Measurements from ENCODE around the gene APOOL.

APOOL gene

GRCh38 chrX:85113746-85114145 is 110.1 kb downstream of the APOOL start:
- TF ChIP-seq EZH2 (IDR thresholded peaks at IDR 0.05; ENCODE audit: borderline replicate concordance, low read length) (no peak), CTCF (IDR thresholded peaks at IDR 0.05; ENCODE audit: low read length) (no peak)
- no peak overlapping the region for H3K9ac ChIP-seq (ENCODE audit: low read length)
- H3K27me3 ChIP-seq (ENCODE audit: insufficient read depth, low read length): no peaks in the 10 kb centered on the region
- no peaks in the 10 kb centered on the region for H3K36me3 ChIP-seq (ENCODE audit: insufficient read depth, low read length)
- no peak overlapping the region for H3K4me2 ChIP-seq (ENCODE audit: low read length)
- no peak overlapping the region for H3K4me3 ChIP-seq (ENCODE audit: low read depth, low read length, poor library complexity, severe bottlenecking)
- no peaks in the 10 kb centered on the region for H3K9me3 ChIP-seq (ENCODE audit: low read length)
- no peaks in the 10 kb centered on the region for H3K9me2 ChIP-seq (ENCODE audit: low read depth, low read length)
- H2AFZ ChIP-seq (ENCODE audit: low read length): no peak overlapping the region
- H3K4me1 ChIP-seq (ENCODE audit: insufficient read depth, low read length, severe bottlenecking): peaks cover 12% of the 10 kb centered on the region
- no peak overlapping the region for H3K27ac ChIP-seq (ENCODE audit: low read depth, low read length, poor library complexity, severe bottlenecking)
- no peaks in the 10 kb centered on the region for H3K79me2 ChIP-seq (ENCODE audit: insufficient read depth, low read length)
- no peaks in the 10 kb centered on the region for H4K20me1 ChIP-seq (ENCODE audit: insufficient read depth, low read length)
- H3F3A ChIP-seq (ENCODE audit: insufficient read depth, low read length): no peaks in the 10 kb centered on the region

GRCh38 chrX:85114171-85114570 is 110.5 kb downstream of the APOOL start:
- H3K36me3 ChIP-seq (ENCODE audit: insufficient read depth, low read length): no peaks in the 10 kb centered on the region
- no peak overlapping the region for H3K27ac ChIP-seq (ENCODE audit: low read depth, low read length, poor library complexity, severe bottlenecking)
- no peaks in the 10 kb centered on the region for H3K9me3 ChIP-seq (ENCODE audit: low read length)
- H3K4me3 ChIP-seq (ENCODE audit: low read depth, low read length, poor library complexity, severe bottlenecking): no peak overlapping the region
- TF ChIP-seq EZH2 (IDR thresholded peaks at IDR 0.05; ENCODE audit: borderline replicate concordance, low read length) (no peak), CTCF (IDR thresholded peaks at IDR 0.05; ENCODE audit: low read length) (no peak)
- H3K4me2 ChIP-seq (ENCODE audit: low read length): no peak overlapping the region
- H3K4me1 ChIP-seq (ENCODE audit: insufficient read depth, low read length, severe bottlenecking): peaks cover 12% of the 10 kb centered on the region
- no peak overlapping the region for H3K9ac ChIP-seq (ENCODE audit: low read length)
- no peaks in the 10 kb centered on the region for H3F3A ChIP-seq (ENCODE audit: insufficient read depth, low read length)
- no peaks in the 10 kb centered on the region for H3K9me2 ChIP-seq (ENCODE audit: low read depth, low read length)
- no peak overlapping the region for H2AFZ ChIP-seq (ENCODE audit: low read length)
- no peaks in the 10 kb centered on the region for H3K27me3 ChIP-seq (ENCODE audit: insufficient read depth, low read length)
- no peaks in the 10 kb centered on the region for H4K20me1 ChIP-seq (ENCODE audit: insufficient read depth, low read length)
- no peaks in the 10 kb centered on the region for H3K79me2 ChIP-seq (ENCODE audit: insufficient read depth, low read length)

DNA sequence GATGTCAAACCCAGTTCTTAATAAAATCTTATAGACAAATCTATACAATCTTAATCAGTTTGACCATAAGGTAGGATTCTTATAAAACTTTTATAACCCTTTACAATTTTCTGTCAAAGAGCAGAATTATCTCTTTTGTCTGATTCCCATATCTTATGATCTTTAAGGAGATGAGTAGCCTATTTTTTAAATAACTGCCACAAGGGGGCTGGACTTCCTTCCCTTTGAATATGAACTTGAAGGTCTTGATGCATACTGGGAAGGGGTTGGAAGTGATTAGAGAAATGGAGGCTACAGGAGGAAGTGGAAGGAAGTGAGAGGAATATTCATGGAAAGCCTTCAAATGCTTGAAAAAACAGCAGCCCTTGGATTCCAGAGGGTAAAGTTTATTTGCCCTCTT is 111.1 kb downstream of the APOOL start:
- H3K27me3 ChIP-seq (ENCODE audit: insufficient read depth, low read length): no peaks in the 10 kb centered on the region
- H3K4me1 ChIP-seq (ENCODE audit: insufficient read depth, low read length, severe bottlenecking): peaks cover 12% of the 10 kb centered on the region
- H3K4me3 ChIP-seq (ENCODE audit: low read depth, low read length, poor library complexity, severe bottlenecking): no peak overlapping the region
- no peak overlapping the region for H3K9ac ChIP-seq (ENCODE audit: low read length)
- no peaks in the 10 kb centered on the region for H4K20me1 ChIP-seq (ENCODE audit: insufficient read depth, low read length)
- H3K4me2 ChIP-seq (ENCODE audit: low read length): no peak overlapping the region
- H3K27ac ChIP-seq (ENCODE audit: low read depth, low read length, poor library complexity, severe bottlenecking): no peak overlapping the region
- no peaks in the 10 kb centered on the region for H3K36me3 ChIP-seq (ENCODE audit: insufficient read depth, low read length)
- H2AFZ ChIP-seq (ENCODE audit: low read length): no peak overlapping the region
- no peaks in the 10 kb centered on the region for H3K9me2 ChIP-seq (ENCODE audit: low read depth, low read length)
- no peak for TF ChIP-seq EZH2 (IDR thresholded peaks at IDR 0.05; ENCODE audit: borderline replicate concordance, low read length)
- TF ChIP-seq CTCF (IDR thresholded peaks at IDR 0.05; ENCODE audit: low read length): no peak
- H3K79me2 ChIP-seq (ENCODE audit: insufficient read depth, low read length): no peaks in the 10 kb centered on the region
- no peaks in the 10 kb centered on the region for H3F3A ChIP-seq (ENCODE audit: insufficient read depth, low read length)
- no peaks in the 10 kb centered on the region for H3K9me3 ChIP-seq (ENCODE audit: low read length)

All from OCI-LY1 (cell line).